HG03045 (cell line): ENCODE measurements around the gene LAMA2.
"Not testable (repeated sequence)": the region's sequence is repeated elsewhere in the genome, so short reads cannot be mapped to it uniquely, and the experiment has no call there.

ENCODE experiments used
- ATAC-seq: cut with Tn5 transposase; IDR thresholded peaks from one replicate; pipeline ENCODE4 v1.9.1; 2021; ENCODE audit warnings: mild to moderate bottlenecking, moderate library complexity; ENCODE audit not compliant: unreplicated experiment

Gene LAMA2

GRCh38 chr6:129114636-129115391, 231.9 kb downstream of the LAMA2 start:
- ATAC-seq = no peak

GRCh38 chr6:129115471-129115870, 232.5 kb downstream of the LAMA2 start:
- no peak for ATAC-seq

- no peak for ATAC-seq
These were observed 234.4 kb downstream of the LAMA2 start for GRCh38 chr6:129117355-129117754.

GRCh38 chr6:129120856-129121638, 238.1 kb downstream of the LAMA2 start:
- no peak for ATAC-seq

- no peak for ATAC-seq
These were observed 241.4 kb downstream of the LAMA2 start for GRCh38 chr6:129124347-129124746.

GRCh38 chr6:129130106-129130505, 247.2 kb downstream of the LAMA2 start:
- ATAC-seq = no peak

GRCh38 chr6:129130959-129131681, 248.2 kb downstream of the LAMA2 start:
- ATAC-seq = no peak

GRCh38 chr6:129133770-129134192, 250.8 kb downstream of the LAMA2 start:
- ATAC-seq = no peak

GRCh38 chr6:129134535-129134934, 251.6 kb downstream of the LAMA2 start:
- no peak for ATAC-seq

- no peak for ATAC-seq
These were observed 252.5 kb downstream of the LAMA2 start for GRCh38 chr6:129135451-129135850.

- ATAC-seq = no peak
These were observed 253.8 kb downstream of the LAMA2 start for GRCh38 chr6:129136751-129137150.

GRCh38 chr6:129138739-129139405, 255.9 kb downstream of the LAMA2 start:
- no peak for ATAC-seq

GRCh38 chr6:129140526-129140925, 257.6 kb downstream of the LAMA2 start:
- no peak for ATAC-seq

GRCh38 chr6:129141499-129141898, 258.6 kb downstream of the LAMA2 start:
- ATAC-seq = no peak

GRCh38 chr6:129146902-129147301, 264.0 kb downstream of the LAMA2 start:
- ATAC-seq = no peak

- ATAC-seq = no peak
These were observed 267.6 kb downstream of the LAMA2 start for GRCh38 chr6:129150507-129150906.

- ATAC-seq = no peak
These were observed 270.3 kb downstream of the LAMA2 start for GRCh38 chr6:129153257-129153656.

- ATAC-seq = not testable (repeated sequence)
These were observed 276.3 kb downstream of the LAMA2 start for GRCh38 chr6:129159242-129159641.

GRCh38 chr6:129162605-129163004, 279.7 kb downstream of the LAMA2 start:
- no peak for ATAC-seq

- ATAC-seq = no peak
These were observed 280.6 kb downstream of the LAMA2 start for GRCh38 chr6:129163551-129163950.

- ATAC-seq = no peak
These were observed 281.1 kb downstream of the LAMA2 start for GRCh38 chr6:129164032-129164431.
